ENCODE results near the gene CD34.

GRCh38 chr1:207861442-207862177 is 49.3 kb downstream of the CD34 start:
- TF ChIP-seq YY1 (tag by site-specific recombination; IDR thresholded peaks at IDR 0.05) (no peak), KLF16 (tag by site-specific recombination; IDR thresholded peaks at IDR 0.05) (no peak)

Measured in HEK293 (cell line).